H9 (cell line): ENCODE results near the gene SLC22A5. TPM values are rescaled to one million over a fixed set of nuclear protein-coding genes. Genes with fewer than 3 reads are reported as not detected.

Experiments
- DNase-seq: peaks from one replicate; pipeline ENCODE4 v3.0.0-alpha.2; 2017
- H2AFZ ChIP-seq: one replicate; pipeline ENCODE4 v1.6.1; 2013; ENCODE audit warnings: mild to moderate bottlenecking, low read length, control low read depth, moderate library complexity
- H2AK5ac ChIP-seq: 2 replicates; pipeline ENCODE4 v1.6.1; 2013; ENCODE audit warnings: low read length, control low read depth, mixed read lengths; ENCODE audit not compliant: insufficient read length
- H2BK120ac ChIP-seq: one replicate; pipeline ENCODE4 v1.6.1; 2013; ENCODE audit warnings: low read depth, mild to moderate bottlenecking, low read length, control low read depth, inconsistent platforms; ENCODE audit not compliant: poor library complexity, severe bottlenecking
- H2BK12ac ChIP-seq: 2 replicates; pipeline ENCODE4 v1.6.1; 2013; ENCODE audit warnings: low read length, control low read depth, mixed read lengths, low read depth; ENCODE audit not compliant: insufficient read length
- H2BK15ac ChIP-seq: 2 replicates; pipeline ENCODE4 v1.6.1; 2013; ENCODE audit warnings: low read depth, low read length, control low read depth
- H2BK20ac ChIP-seq: one replicate; pipeline ENCODE4 v1.6.1; 2013; ENCODE audit warnings: low read depth, mild to moderate bottlenecking, low read length, control low read depth, inconsistent platforms; ENCODE audit not compliant: poor library complexity, severe bottlenecking
- H2BK5ac ChIP-seq: 2 replicates; pipeline ENCODE4 v1.6.1; 2013; ENCODE audit warnings: low read length, control low read depth, mixed read lengths; ENCODE audit not compliant: insufficient read length
- H3K14ac ChIP-seq: 2 replicates; pipeline ENCODE4 v1.6.1; 2013; ENCODE audit warnings: low read length, control low read depth; ENCODE audit not compliant: insufficient read depth
- H3K18ac ChIP-seq: 2 replicates; pipeline ENCODE4 v1.6.1; 2013; ENCODE audit warnings: low read depth, mild to moderate bottlenecking, mixed read lengths, low read length, control low read depth; ENCODE audit not compliant: insufficient read length
- H3K23ac ChIP-seq: 2 replicates; pipeline ENCODE4 v1.6.1; 2013; ENCODE audit warnings: low read length, control low read depth, mixed read lengths, low read depth; ENCODE audit not compliant: insufficient read length
- H3K23me2 ChIP-seq: 2 replicates; pipeline ENCODE4 v1.6.1; 2013; ENCODE audit warnings: low read depth, mild to moderate bottlenecking, mixed read lengths, low read length, control low read depth; ENCODE audit not compliant: insufficient read length, poor library complexity, severe bottlenecking
- H3K27ac ChIP-seq: 2 replicates; pipeline ENCODE4 v1.5.1; 2013; ENCODE audit warnings: low read length, control low read depth, mixed read lengths, low read depth; ENCODE audit not compliant: insufficient read length
- H3K27me3 ChIP-seq: 2 replicates; pipeline ENCODE4 v1.6.1; 2013; ENCODE audit warnings: low read length, control low read depth, inconsistent platforms; ENCODE audit not compliant: insufficient read depth
- H3K4ac ChIP-seq: 2 replicates; pipeline ENCODE4 v1.6.1; 2013; ENCODE audit warnings: low read depth, mild to moderate bottlenecking, control low read depth, inconsistent platforms, low read length, moderate library complexity
- H3K4me1 ChIP-seq: 2 replicates; pipeline ENCODE4 v1.6.1; 2013; ENCODE audit warnings: low read length, control low read depth, inconsistent platforms; ENCODE audit not compliant: insufficient read depth
- H3K4me2 ChIP-seq: 2 replicates; pipeline ENCODE4 v1.6.1; 2013; ENCODE audit warnings: low read length, control low read depth, mixed read lengths; ENCODE audit not compliant: insufficient read length, insufficient read depth
- H3K56ac ChIP-seq: 2 replicates; pipeline ENCODE4 v1.6.1; 2013; ENCODE audit warnings: low read depth, mild to moderate bottlenecking, mixed read lengths, low read length, control low read depth; ENCODE audit not compliant: insufficient read length
- H3K79me1 ChIP-seq: 2 replicates; pipeline ENCODE4 v1.6.1; 2013; ENCODE audit warnings: low read depth, mild to moderate bottlenecking, moderate library complexity, low read length, control low read depth, inconsistent platforms; ENCODE audit not compliant: insufficient read depth, poor library complexity, severe bottlenecking
- H3K79me2 ChIP-seq: 2 replicates; pipeline ENCODE4 v1.6.1; 2013; ENCODE audit warnings: low read length, control low read depth, inconsistent platforms; ENCODE audit not compliant: insufficient read depth
- H3K9ac ChIP-seq: 2 replicates; pipeline ENCODE4 v1.6.1; 2013; ENCODE audit warnings: low read length, control low read depth, mixed read lengths; ENCODE audit not compliant: insufficient read length; ENCODE audit errors: extremely low read depth
- H3K9me3 ChIP-seq: one replicate; pipeline ENCODE4 v1.6.1; 2013; ENCODE audit warnings: low read depth, low read length, inconsistent platforms; ENCODE audit not compliant: control insufficient read depth
- H3T11ph ChIP-seq: one replicate; pipeline ENCODE4 v1.6.1; 2013; ENCODE audit warnings: mild to moderate bottlenecking, low read length, control low read depth, inconsistent platforms
- H4K20me1 ChIP-seq: one replicate; pipeline ENCODE4 v1.6.1; 2013; ENCODE audit not compliant: control insufficient read depth, insufficient read length, insufficient read depth
- H4K5ac ChIP-seq: 2 replicates; pipeline ENCODE4 v1.6.1; 2013; ENCODE audit warnings: low read depth, mild to moderate bottlenecking, mixed read lengths, low read length, control low read depth; ENCODE audit not compliant: insufficient read length
- H4K8ac ChIP-seq: replicated peaks from 2 replicates; pipeline ENCODE4 v1.6.1; 2013; ENCODE audit warnings: low read length, control low read depth, mixed read lengths, low read depth; ENCODE audit not compliant: insufficient read length
- H4K91ac ChIP-seq: 2 replicates; pipeline ENCODE4 v1.6.1; 2013; ENCODE audit warnings: low read depth, mild to moderate bottlenecking, moderate library complexity, mixed read lengths, low read length, control low read depth; ENCODE audit not compliant: insufficient read length
- H3K27ac Mint-ChIP-seq, 3 experiments: 2 replicates in 2 of 3; 3 replicates in 1 of 3; pipeline ENCODE4 v1.8.0; 2020 to 2021; ENCODE audit warnings: mixed read lengths in 3 of 3, mild to moderate bottlenecking in 1 of 3, moderate library complexity in 1 of 3
- H3K27me3 Mint-ChIP-seq: 2 replicates; pipeline ENCODE4 v1.8.0; 2021; ENCODE audit warnings: low read depth, mild to moderate bottlenecking, moderate library complexity, mixed read lengths
- H3K36me3 Mint-ChIP-seq, 3 experiments: 2 replicates in 2 of 3; 3 replicates in 1 of 3; pipeline ENCODE4 v1.8.0; 2020 to 2021; ENCODE audit warnings: low read depth in 3 of 3, mixed read lengths in 3 of 3; ENCODE audit not compliant: insufficient read depth in 1 of 3
- H3K4me1 Mint-ChIP-seq, 2 experiments: 2 replicates each; pipeline ENCODE4 v1.8.0; 2020; ENCODE audit warnings: mixed read lengths in 2 of 2
- H3K4me3 Mint-ChIP-seq, 2 experiments: 2 replicates in 1 of 2; 3 replicates in 1 of 2; pipeline ENCODE4 v1.8.0; 2020 to 2021; ENCODE audit warnings: mild to moderate bottlenecking in 2 of 2, mixed read lengths in 2 of 2, moderate library complexity in 1 of 2
- H3K9me3 Mint-ChIP-seq, 2 experiments: 2 replicates in 1 of 2; 3 replicates in 1 of 2; pipeline ENCODE4 v1.8.0; 2020; ENCODE audit warnings: mild to moderate bottlenecking in 2 of 2, mixed read lengths in 2 of 2, moderate library complexity in 1 of 2
- CTCF ChIP-seq: fragments of 200-600 bp; sonication (generic); conservative IDR thresholded peaks from 3 replicates; pipeline ENCODE4 v1.8.0; 2021; ENCODE audit warnings: antibody characterized with exemption, mild to moderate bottlenecking
- WGBS: extraction: QIAGEN DNeasy Blood & Tissue Kit; methylation state at CpG from one replicate; pipeline ENCODE4 v1.1.7; 2013; ENCODE audit warnings: missing lambda C conversion rate, low lambda C conversion rate, mixed read lengths; ENCODE audit not compliant: insufficient read length; ENCODE audit errors: extremely low coverage; 5-methylcytosine and 5-hydroxymethylcytosine counted together
- total RNA-seq: library from RNA; stranded (reverse); gene quantifications from 2 replicates; pipeline ENCODE4 v1.2.1, GENCODE V29; 2021

Gene SLC22A5
- total RNA-seq, 1 experiment from 2014 or later = 3.4 TPM

GRCh38 chr5:132411304-132412013 lies 41.9 kb downstream of the SLC22A5 start:
- Histone ChIP-seq H4K20me1 (no peaks in the 10 kb centered on the region), H2BK15ac (no peak overlapping the region), H3K27ac (no peak overlapping the region), H3K79me1 (no peaks in the 10 kb centered on the region), H4K91ac (no peak overlapping the region), H3K27me3 (no peaks in the 10 kb centered on the region), H4K5ac (no peak overlapping the region), H2BK20ac (no peak overlapping the region), H3K4me2 (peak overlapping the region; percentile 89), H3K23me2 (peaks cover 4% of the 10 kb centered on the region), H3K79me2 (no peaks in the 10 kb centered on the region), H3K23ac (no peak overlapping the region), H3K4me1 (no peaks in the 10 kb centered on the region), H3K9me3 (no peaks in the 10 kb centered on the region), H2BK12ac (no peak overlapping the region), H2AK5ac (no peak overlapping the region), H3K56ac (no peak overlapping the region), H3T11ph (no peak overlapping the region), H3K4ac (no peak overlapping the region), H2BK5ac (no peak overlapping the region), H4K8ac (no peak overlapping the region), H3K18ac (no peak overlapping the region), H3K14ac (0 out of 2 replicates have a peak overlapping the region, but pooled peaks have one; percentile 4), H3K9ac (no peak overlapping the region), H2AFZ (peak overlapping the region; percentile 14), H2BK120ac (no peak overlapping the region)
- DNase-seq = no peak
- no peak for TF ChIP-seq CTCF
- Mint-ChIP-seq H3K27me3 (peaks cover 19% of the 10 kb centered on the region), H3K36me3 (0 out of 7 replicates have a peak, but pooled peaks cover 0 to 4% (median 0%) of the 10 kb centered on the region in 3 experiments), H3K4me1 (peaks cover 10 to 13% of the 10 kb centered on the region in 2 experiments), H3K27ac (0 out of 7 replicates have a peak overlapping the region, but pooled peaks of 1 of the 3 experiments have one; percentile 16), H3K4me3 (peak overlapping the region; percentile 61 to 77), H3K9me3 (peaks cover 0 to 4% of the 10 kb centered on the region in 2 experiments; a peak in 1 of 5 replicates)
- no CpG with 5 or more reads among the region's 9 CpGs for WGBS
